Natural killer cell (primary cell): ENCODE data around the gene DCDC1. TPM values are rescaled to one million over a fixed set of nuclear protein-coding genes. Genes with fewer than 3 reads are reported as not detected.

Experiments
- ATAC-seq, 3 donors: fragments of 150-1000 bp in 2 of 3; fragments of 200-7000 bp in 1 of 3; cut with Tn5 transposase; 1 replicate in 1 of 3; 2 replicates in 2 of 3; pipeline ENCODE4 v1.10.0; 2021; ENCODE audit warnings: mild to moderate bottlenecking in 2 of 3, moderate library complexity in 2 of 3
- DNase-seq, 2 donors: peaks; one replicate each; pipeline versions ENCODE4 v3.0.0 to v3.0.0-alpha.2; 2013 to 2021; ENCODE audit warnings: mixed read lengths in 1 of 2
- H3K27ac ChIP-seq: one replicate; pipeline ENCODE4 v1.5.1; 2013; ENCODE audit warnings: mild to moderate bottlenecking, low read length
- H3K27me3 ChIP-seq: one replicate; pipeline ENCODE4 v1.6.1; 2013; ENCODE audit warnings: low read length; ENCODE audit not compliant: control insufficient read depth, insufficient read depth
- H3K36me3 ChIP-seq: one replicate; pipeline ENCODE4 v1.6.1; 2013; ENCODE audit warnings: low read length; ENCODE audit not compliant: control insufficient read depth, insufficient read depth
- H3K4me1 ChIP-seq: one replicate; pipeline ENCODE4 v1.6.1; 2013; ENCODE audit warnings: low read length; ENCODE audit not compliant: control insufficient read depth, insufficient read depth
- H3K4me3 ChIP-seq: one replicate; pipeline ENCODE4 v1.5.1; 2013; ENCODE audit warnings: low read length
- H3K9me3 ChIP-seq: one replicate; pipeline ENCODE4 v1.6.1; 2013; ENCODE audit warnings: low read length; ENCODE audit not compliant: control insufficient read depth, insufficient read depth
- H3K27ac Mint-ChIP-seq, 2 donors: one replicate each; pipeline ENCODE4 v1.8.0; 2022; ENCODE audit warnings: mild to moderate bottlenecking in 2 of 2, mixed read lengths in 2 of 2, moderate library complexity in 1 of 2
- H3K27me3 Mint-ChIP-seq, 2 donors: one replicate each; pipeline ENCODE4 v1.8.0; 2022; ENCODE audit warnings: low read depth in 2 of 2, mixed read lengths in 2 of 2
- H3K36me3 Mint-ChIP-seq: one replicate; pipeline ENCODE4 v1.8.0; 2022; ENCODE audit warnings: mixed read lengths
- H3K4me1 Mint-ChIP-seq, 2 donors: one replicate each; pipeline ENCODE4 v1.8.0; 2022; ENCODE audit warnings: mixed read lengths in 2 of 2
- H3K4me3 Mint-ChIP-seq: one replicate; pipeline ENCODE4 v1.8.0; 2022; ENCODE audit warnings: mild to moderate bottlenecking, moderate library complexity, mixed read lengths
- H3K9me3 Mint-ChIP-seq, 2 donors: one replicate each; pipeline ENCODE4 v1.8.0; 2022; ENCODE audit warnings: mixed read lengths in 2 of 2
- CTCF ChIP-seq: fragments of 200-600 bp; IDR thresholded peaks from one replicate; pipeline ENCODE4 v1.8.0; 2022; ENCODE audit warnings: antibody characterized with exemption
- WGBS: methylation state at CpG from one replicate; pipeline ENCODE4 v1.1.7; 2013; ENCODE audit warnings: missing lambda C conversion rate; ENCODE audit not compliant: insufficient coverage; 5-methylcytosine and 5-hydroxymethylcytosine counted together
- intact Hi-C: fragments of 100-400 bp; cut with micrococcal nuclease; formaldehyde crosslinking; loops from one replicate; pipeline ENCODE4 v1.14.2; 2022
- total RNA-seq, 4 donors: library from RNA; stranded (reverse); fragments of 120-200 nt in 1 of 4; gene quantifications; one replicate each; pipeline versions ENCODE4 v1.2.3 to v1.2.4, GENCODE V29; 2013 to 2022

DCDC1 gene
- total RNA-seq, 3 donors from 2014 or later (not counting 1 experiment from before 2014, with no cell fraction given), result not detected

DNA sequence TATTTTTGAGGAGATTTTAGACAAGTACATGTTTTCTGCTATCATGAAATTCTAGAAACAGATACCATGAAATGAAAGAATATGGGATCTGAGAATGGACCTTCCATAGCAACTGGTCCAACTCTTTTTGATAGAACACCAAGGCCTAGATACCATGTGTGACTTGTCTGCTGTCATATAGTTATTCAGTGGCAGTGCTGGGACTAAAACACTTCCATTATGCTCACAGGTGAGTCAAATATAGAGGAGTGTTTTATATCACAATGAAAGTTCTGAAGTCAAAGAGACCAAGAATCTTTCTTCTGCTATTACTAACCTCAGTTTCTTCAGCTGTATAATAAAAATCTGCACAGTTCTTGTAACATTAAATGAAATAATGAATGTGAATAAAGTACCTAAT, 276.9 kb downstream of the DCDC1 start:
- H3K36me3 Mint-ChIP-seq, result peaks cover 11% of the 10 kb centered on the region
- Histone ChIP-seq H3K4me1 (no peaks in the 10 kb centered on the region), H3K27ac (no peak overlapping the region), H3K36me3 (no peaks in the 10 kb centered on the region), H3K4me3 (no peak overlapping the region), H3K27me3 (no peaks in the 10 kb centered on the region), H3K9me3 (peaks cover 7% of the 10 kb centered on the region)
- no peaks in the 10 kb centered on the region for H3K4me1 Mint-ChIP-seq
- DNase-seq, result no peak
- intact Hi-C loops, result no loop called here
- no peak for ATAC-seq
- no peaks in the 10 kb centered on the region for H3K27me3 Mint-ChIP-seq
- H3K9me3 Mint-ChIP-seq, result peaks cover 9 to 10% of the 10 kb centered on the region in 2 donors
- H3K27ac Mint-ChIP-seq, result no peak overlapping the region
- no peak overlapping the region for H3K4me3 Mint-ChIP-seq
- no peak for TF ChIP-seq CTCF

- Mint-ChIP-seq H3K4me3 (no peak overlapping the region), H3K9me3 (peaks cover 8 to 9% of the 10 kb centered on the region in 2 donors), H3K27me3 (no peaks in the 10 kb centered on the region), H3K4me1 (no peaks in the 10 kb centered on the region), H3K27ac (no peak overlapping the region), H3K36me3 (peaks cover 11% of the 10 kb centered on the region)
- no peaks in the 10 kb centered on the region for H3K4me1 ChIP-seq
- WGBS, result no CpG with 5 or more reads among the region's 2 CpGs
- no peak for TF ChIP-seq CTCF
- H3K27me3 ChIP-seq, result no peaks in the 10 kb centered on the region
- ATAC-seq (no peak), DNase-seq (no peak)
- no peak overlapping the region for H3K27ac ChIP-seq
- peaks cover 7% of the 10 kb centered on the region for H3K9me3 ChIP-seq
- H3K36me3 ChIP-seq, result no peaks in the 10 kb centered on the region
- intact Hi-C loops, result no loop called here
- no peak overlapping the region for H3K4me3 ChIP-seq
Observed at GRCh38 chr11:31089117-31089516, 280.4 kb downstream of the DCDC1 start.

- H3K27me3 ChIP-seq, result no peaks in the 10 kb centered on the region
- DNase-seq (no peak), ATAC-seq (no peak)
- H3K27ac ChIP-seq, result no peak overlapping the region
- Mint-ChIP-seq H3K9me3 (peaks cover 4 to 5% of the 10 kb centered on the region in 2 donors), H3K4me1 (no peaks in the 10 kb centered on the region), H3K27ac (no peak overlapping the region), H3K36me3 (no peaks in the 10 kb centered on the region), H3K27me3 (no peaks in the 10 kb centered on the region), H3K4me3 (no peak overlapping the region)
- WGBS, result 60% methylated on average over 1 of the region's 1 CpG
- no peaks in the 10 kb centered on the region for H3K9me3 ChIP-seq
- no peak overlapping the region for H3K4me3 ChIP-seq
- intact Hi-C loops, result no loop called here
- no peaks in the 10 kb centered on the region for H3K4me1 ChIP-seq
- no peaks in the 10 kb centered on the region for H3K36me3 ChIP-seq
- TF ChIP-seq CTCF, result no peak
Observed at GRCh38 chr11:31069447-31070205, 299.9 kb downstream of the DCDC1 start.

DNA sequence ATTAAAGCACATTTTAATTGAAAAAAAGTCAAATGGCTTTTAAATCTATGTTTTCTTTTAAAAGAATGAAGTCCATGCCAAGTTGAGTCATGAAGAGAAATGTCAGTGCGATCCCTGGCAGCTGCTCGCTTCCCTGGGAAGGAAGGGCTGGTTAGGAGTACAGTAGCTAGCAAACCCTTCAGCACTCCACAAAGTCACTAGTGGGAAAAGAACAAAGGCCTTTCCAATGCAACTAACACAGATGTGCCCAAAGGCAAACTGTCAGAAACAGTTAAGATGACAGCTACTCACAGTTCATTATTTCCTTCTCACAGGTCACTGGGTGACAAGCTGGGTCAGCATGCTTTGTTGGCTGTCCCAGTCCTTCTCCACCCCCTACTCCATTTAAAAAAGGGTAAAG, 308.7 kb downstream of the DCDC1 start:
- Mint-ChIP-seq H3K9me3 (no peaks in the 10 kb centered on the region), H3K4me3 (no peak overlapping the region), H3K4me1 (no peaks in the 10 kb centered on the region), H3K36me3 (no peaks in the 10 kb centered on the region), H3K27ac (no peak overlapping the region), H3K27me3 (no peaks in the 10 kb centered on the region)
- ATAC-seq (no peak), DNase-seq (no peak)
- intact Hi-C loops, result no loop called here
- no peak overlapping the region for H3K4me3 ChIP-seq
- H3K4me1 ChIP-seq, result no peaks in the 10 kb centered on the region
- WGBS, result 95% methylated on average over 2 of the region's 2 CpGs
- H3K36me3 ChIP-seq, result no peaks in the 10 kb centered on the region
- no peaks in the 10 kb centered on the region for H3K9me3 ChIP-seq
- H3K27me3 ChIP-seq, result no peaks in the 10 kb centered on the region
- TF ChIP-seq CTCF, result no peak
- H3K27ac ChIP-seq, result no peak overlapping the region
